Testis (tissue), 2 donors: ENCODE results near the gene CACNA1D.

Experiments
- POLR2A ChIP-seq: fragments of 450-650 bp; IDR thresholded peaks from one replicate; pipeline ENCODE4 v1.6.1; 2017; ENCODE audit warnings: antibody characterized with exemption, mild to moderate bottlenecking, moderate library complexity
- TF ChIP-seq, protein P1 (sequence below), 3 experiments: fragments of 450-650 bp in 2 of 3; fragments of 200-600 bp in 1 of 3; sonication (generic) in 1 of 3; IDR thresholded peaks; one replicate each; pipeline ENCODE4 v1.5.1; 2016 to 2019; ENCODE audit warnings: antibody characterized with exemption in 3 of 3, mild to moderate bottlenecking in 2 of 3, moderate library complexity in 1 of 3

- TF ChIP-seq POLR2A, result no peak
- TF ChIP-seq, protein P1, sequence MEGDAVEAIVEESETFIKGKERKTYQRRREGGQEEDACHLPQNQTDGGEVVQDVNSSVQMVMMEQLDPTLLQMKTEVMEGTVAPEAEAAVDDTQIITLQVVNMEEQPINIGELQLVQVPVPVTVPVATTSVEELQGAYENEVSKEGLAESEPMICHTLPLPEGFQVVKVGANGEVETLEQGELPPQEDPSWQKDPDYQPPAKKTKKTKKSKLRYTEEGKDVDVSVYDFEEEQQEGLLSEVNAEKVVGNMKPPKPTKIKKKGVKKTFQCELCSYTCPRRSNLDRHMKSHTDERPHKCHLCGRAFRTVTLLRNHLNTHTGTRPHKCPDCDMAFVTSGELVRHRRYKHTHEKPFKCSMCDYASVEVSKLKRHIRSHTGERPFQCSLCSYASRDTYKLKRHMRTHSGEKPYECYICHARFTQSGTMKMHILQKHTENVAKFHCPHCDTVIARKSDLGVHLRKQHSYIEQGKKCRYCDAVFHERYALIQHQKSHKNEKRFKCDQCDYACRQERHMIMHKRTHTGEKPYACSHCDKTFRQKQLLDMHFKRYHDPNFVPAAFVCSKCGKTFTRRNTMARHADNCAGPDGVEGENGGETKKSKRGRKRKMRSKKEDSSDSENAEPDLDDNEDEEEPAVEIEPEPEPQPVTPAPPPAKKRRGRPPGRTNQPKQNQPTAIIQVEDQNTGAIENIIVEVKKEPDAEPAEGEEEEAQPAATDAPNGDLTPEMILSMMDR (IDR thresholded peaks at IDR 0.05), result no peak
Observed at GRCh38 chr3:53773021-53773436, 278.6 kb downstream of the CACNA1D start.
